KOPT-K1 (cell line): ENCODE measurements around the gene ARHGAP18.

ENCODE experiments used
- H3K27ac ChIP-seq: fragments of 200-600 bp; sonication (generic); 2 replicates; pipeline ENCODE4 v1.5.1; 2016; ENCODE audit warnings: antibody characterized with exemption, mild to moderate bottlenecking, low read depth, low read length; ENCODE audit not compliant: poor library complexity, severe bottlenecking
- H3K36me3 ChIP-seq: fragments of 200-600 bp; sonication (generic); 2 replicates; pipeline ENCODE4 v1.5.1; 2017; ENCODE audit warnings: antibody characterized with exemption, mild to moderate bottlenecking, low read length, moderate library complexity; ENCODE audit not compliant: insufficient read depth
- H3K9me3 ChIP-seq: fragments of 200-600 bp; sonication (generic); 2 replicates; pipeline ENCODE4 v1.5.1; 2017; ENCODE audit warnings: antibody characterized with exemption, low read length, mild to moderate bottlenecking; ENCODE audit not compliant: insufficient read depth, poor library complexity, severe bottlenecking

Gene ARHGAP18

GRCh38 chr6:129672881-129673631 is 36.9 kb downstream of the ARHGAP18 start:
- H3K27ac ChIP-seq: peak overlapping the region; percentile 51
- H3K9me3 ChIP-seq: no peaks in the 10 kb centered on the region
- no peaks in the 10 kb centered on the region for H3K36me3 ChIP-seq

GRCh38 chr6:129672341-129672682 is 37.7 kb downstream of the ARHGAP18 start:
- Histone ChIP-seq H3K9me3 (no peaks in the 10 kb centered on the region), H3K36me3 (no peaks in the 10 kb centered on the region), H3K27ac (peak overlapping the region; percentile 51)

- H3K9me3 ChIP-seq: no peaks in the 10 kb centered on the region
- H3K27ac ChIP-seq: peak overlapping the region; percentile 51
- no peaks in the 10 kb centered on the region for H3K36me3 ChIP-seq
Measured at GRCh38 chr6:129671442-129672340, 38.3 kb downstream of the ARHGAP18 start.

- Histone ChIP-seq H3K27ac (no peak overlapping the region), H3K9me3 (no peaks in the 10 kb centered on the region), H3K36me3 (no peaks in the 10 kb centered on the region)
Measured at GRCh38 chr6:129670634-129671033, 39.3 kb downstream of the ARHGAP18 start.

GRCh38 chr6:129667621-129668020 is 42.4 kb downstream of the ARHGAP18 start:
- H3K27ac ChIP-seq: no peak overlapping the region
- no peaks in the 10 kb centered on the region for H3K9me3 ChIP-seq
- H3K36me3 ChIP-seq: no peaks in the 10 kb centered on the region

GRCh38 chr6:129667034-129667433 is 42.9 kb downstream of the ARHGAP18 start:
- no peak overlapping the region for H3K27ac ChIP-seq
- no peaks in the 10 kb centered on the region for H3K36me3 ChIP-seq
- H3K9me3 ChIP-seq: no peaks in the 10 kb centered on the region

- no peaks in the 10 kb centered on the region for H3K9me3 ChIP-seq
- no peaks in the 10 kb centered on the region for H3K36me3 ChIP-seq
- no peak overlapping the region for H3K27ac ChIP-seq
Measured at GRCh38 chr6:129665555-129665954, 44.4 kb downstream of the ARHGAP18 start.

- Histone ChIP-seq H3K36me3 (no peaks in the 10 kb centered on the region), H3K9me3 (no peaks in the 10 kb centered on the region), H3K27ac (no peak overlapping the region)
Measured at GRCh38 chr6:129663531-129663930, 46.4 kb downstream of the ARHGAP18 start.

GRCh38 chr6:129662980-129663431 is 47.0 kb downstream of the ARHGAP18 start:
- Histone ChIP-seq H3K9me3 (no peaks in the 10 kb centered on the region), H3K36me3 (no peaks in the 10 kb centered on the region), H3K27ac (no peak overlapping the region)

GRCh38 chr6:129662406-129662766 is 47.6 kb downstream of the ARHGAP18 start:
- H3K27ac ChIP-seq: peak overlapping the region; percentile 41
- H3K36me3 ChIP-seq: no peaks in the 10 kb centered on the region

GRCh38 chr6:129661536-129662405 is 48.2 kb downstream of the ARHGAP18 start:
- Histone ChIP-seq H3K9me3 (no peaks in the 10 kb centered on the region), H3K36me3 (no peaks in the 10 kb centered on the region), H3K27ac (peak overlapping the region; percentile 41)

More at GRCh38 chr6:129662406-129662766, 47.6 kb downstream of the ARHGAP18 start:
- H3K9me3 ChIP-seq: no peaks in the 10 kb centered on the region

- H3K27ac ChIP-seq: no peak overlapping the region
- H3K36me3 ChIP-seq: no peaks in the 10 kb centered on the region
- H3K9me3 ChIP-seq: no peaks in the 10 kb centered on the region
Measured at GRCh38 chr6:129660346-129660676, 49.7 kb downstream of the ARHGAP18 start.

- Histone ChIP-seq H3K36me3 (no peaks in the 10 kb centered on the region), H3K27ac (no peak overlapping the region), H3K9me3 (no peaks in the 10 kb centered on the region)
Measured at GRCh38 chr6:129659590-129660345, 50.2 kb downstream of the ARHGAP18 start.

GRCh38 chr6:129659167-129659566 is 50.8 kb downstream of the ARHGAP18 start:
- Histone ChIP-seq H3K36me3 (no peaks in the 10 kb centered on the region), H3K27ac (no peak overlapping the region), H3K9me3 (no peaks in the 10 kb centered on the region)
